ENCODE data around the gene LARP1. TPM values are rescaled to one million over a fixed set of nuclear protein-coding genes. Genes with fewer than 3 reads are reported as not detected.

Gene LARP1
- total and polyA plus RNA-seq, 9 of the 15 experiments (the other 6 are each of a cell fraction or from before 2014, with no cell fraction given) = 22.6 to 300 (median 92.0) TPM

- no TSS peak for BruUV-seq (replicated peaks)
- Histone ChIP-seq H4K20me1 (replicated peaks; ENCODE audit: control insufficient read depth, insufficient read depth, low read length) (peaks cover 88% of the 10 kb centered on the region), H3K27me3 (ENCODE audit: control insufficient read depth in 2 of 2, insufficient read depth in 2 of 2, low read length in 2 of 2) (no peaks in the 10 kb centered on the region), H3K9ac (ENCODE audit: insufficient read depth in 1 of 2, low read depth in 2 of 2, low read length in 2 of 2) (no peak overlapping the region), H3K9me1 (ENCODE audit: control insufficient read depth, insufficient read depth, low read length) (peaks cover 13% of the 10 kb centered on the region), H3K27ac (ENCODE audit: extremely low read depth, low read depth, low read length) (no peak overlapping the region), H3K79me2 (ENCODE audit: control insufficient read depth, insufficient read depth, low read length) (peaks cover 98% of the 10 kb centered on the region), H3K36me3 (ENCODE audit: control insufficient read depth, insufficient read depth, low read length) (peaks cover 77% of the 10 kb centered on the region), H3K4me3 (no peak overlapping the region), H3K9me3 (replicated peaks; ENCODE audit: control insufficient read depth, insufficient read depth, low read depth, low read length) (no peaks in the 10 kb centered on the region; the same call in 1 of the 2 replicates), H2AFZ (ENCODE audit: low read depth, low read length) (no peak overlapping the region), H3K4me1 (replicated peaks in 1 of 2; ENCODE audit: control insufficient read depth in 2 of 2, insufficient read depth in 2 of 2, low read length in 2 of 2) (peaks cover 16 to 60% of the 10 kb centered on the region in 2 experiments), H3K4me2 (ENCODE audit: insufficient read depth, low read length) (no peak overlapping the region)
- FAIRE-seq (no peak), DNase-seq (ENCODE audit: extremely low read depth in 1 of 4, low spot score in 3 of 4) (no peak), ATAC-seq (peak; percentile 4; the same call in 1 of the 3 replicates)
- intact Hi-C loops (cut with micrococcal nuclease) = no loop called here
- TF ChIP-seq ZNF121 (CRISPR knock-in tag; conservative IDR thresholded peaks at IDR 0.05) (0 out of 2 replicates have a peak, but pooled peaks have one; percentile 3), MAZ (CRISPR knock-in tag; conservative IDR thresholded peaks at IDR 0.05 in 1 of 2, IDR thresholded peaks at IDR 0.05 in 1 of 2) (no peak), MEIS2 (IDR thresholded peaks at IDR 0.05; ENCODE audit: partially characterized antibody) (peak; percentile 72), NR2C1 (IDR thresholded peaks at IDR 0.05) (peak; percentile 67; the same call in 1 of the 2 replicates), NR2C1 (tag; IDR thresholded peaks at IDR 0.05) (peak; percentile 62; the same call in 1 of the 2 replicates), PTRF (tag; IDR thresholded peaks at IDR 0.05) (no peak), PBX2 (CRISPR knock-in tag; IDR thresholded peaks at IDR 0.05; ENCODE audit: low read depth) (no peak), PBX2 (tag; conservative IDR thresholded peaks at IDR 0.05; ENCODE audit: low read depth) (0 out of 2 replicates have a peak, but pooled peaks have one; percentile 23), THAP7 (CRISPR knock-in tag; IDR thresholded peaks at IDR 0.05) (no peak), POLR2A (conservative IDR thresholded peaks at IDR 0.05) (peak; percentile 40)
- CTCF ChIA-PET (ENCODE audit: low intra/inter-chr PET ratio) = no interaction called here
- 61% methylated on average over 3 of the region's 3 CpGs for WGBS (ENCODE audit: insufficient coverage, low coverage, missing lambda C conversion rate)
- in situ Hi-C loops (cut with MboI) = loop anchor here (5.0 kb wide), 1 partner anchor 108 kb away; no protein-coding TSS in a partner anchor
- POLR2A ChIA-PET = interaction anchor here (1.2 to 1.7 kb wide), 2 partner anchors 11 to 17 kb away, joined by 4 to 8 read pairs; no protein-coding TSS in a partner anchor
Measured at GRCh38 chr5:154764967-154765366, 9.8 kb downstream of the LARP1 start.
